ENCODE results near the gene ALKBH2.

Gene ALKBH2

GRCh38 chr12:109093022-109093918 is at the start of gene ALKBH2:
ALKBH2 (minus strand) TSS chr12:109093472; CDS start chr12:109092786, 686 bp downstream.
- DNase-seq, result peak; percentile 94

DNA sequence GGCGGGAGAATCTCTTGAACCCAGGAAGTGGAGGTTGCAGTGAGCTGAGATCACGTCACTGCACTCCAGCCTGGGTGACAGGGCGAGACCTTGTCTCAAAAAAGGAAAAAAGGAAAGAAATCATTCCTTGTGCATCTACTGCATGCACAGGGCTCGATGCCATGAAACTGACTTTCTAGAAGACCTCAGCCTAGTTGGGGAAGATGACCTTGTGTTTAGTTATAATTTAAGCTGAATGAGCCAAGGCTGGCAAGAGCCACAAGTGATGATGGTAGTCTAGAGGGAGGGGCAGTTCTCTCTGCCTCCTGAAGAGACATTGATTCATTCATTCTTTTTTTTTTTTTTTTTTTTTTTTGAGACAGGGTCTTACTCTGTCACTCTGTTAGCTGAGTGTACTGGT is 47.3 kb upstream of the ALKBH2 start:
- no peak for DNase-seq

DNA sequence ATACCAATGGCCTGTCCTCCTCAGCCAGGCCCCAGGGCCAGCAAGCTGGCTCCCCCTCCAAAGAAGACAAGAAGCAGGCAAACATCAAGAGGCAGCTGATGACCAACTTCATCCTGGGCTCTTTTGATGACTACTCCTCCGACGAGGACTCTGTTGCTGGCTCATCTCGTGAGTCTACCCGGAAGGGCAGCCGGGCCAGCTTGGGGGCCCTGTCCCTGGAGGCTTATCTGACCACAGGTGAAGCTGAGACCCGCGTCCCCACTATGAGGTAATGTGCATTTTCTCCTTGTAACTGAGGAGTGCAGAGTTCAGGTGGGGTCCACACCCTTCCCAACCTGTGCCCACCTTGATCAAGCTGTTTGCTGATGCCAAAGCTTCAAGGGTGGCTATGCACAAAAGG is 46.5 kb upstream of the ALKBH2 start:
- DNase-seq, result no peak

- DNase-seq, result no peak
Observed at GRCh38 chr12:109139360-109139759, 46.1 kb upstream of the ALKBH2 start.

- no peak for DNase-seq
Observed at GRCh38 chr12:109137055-109137454, 43.8 kb upstream of the ALKBH2 start.

DNA sequence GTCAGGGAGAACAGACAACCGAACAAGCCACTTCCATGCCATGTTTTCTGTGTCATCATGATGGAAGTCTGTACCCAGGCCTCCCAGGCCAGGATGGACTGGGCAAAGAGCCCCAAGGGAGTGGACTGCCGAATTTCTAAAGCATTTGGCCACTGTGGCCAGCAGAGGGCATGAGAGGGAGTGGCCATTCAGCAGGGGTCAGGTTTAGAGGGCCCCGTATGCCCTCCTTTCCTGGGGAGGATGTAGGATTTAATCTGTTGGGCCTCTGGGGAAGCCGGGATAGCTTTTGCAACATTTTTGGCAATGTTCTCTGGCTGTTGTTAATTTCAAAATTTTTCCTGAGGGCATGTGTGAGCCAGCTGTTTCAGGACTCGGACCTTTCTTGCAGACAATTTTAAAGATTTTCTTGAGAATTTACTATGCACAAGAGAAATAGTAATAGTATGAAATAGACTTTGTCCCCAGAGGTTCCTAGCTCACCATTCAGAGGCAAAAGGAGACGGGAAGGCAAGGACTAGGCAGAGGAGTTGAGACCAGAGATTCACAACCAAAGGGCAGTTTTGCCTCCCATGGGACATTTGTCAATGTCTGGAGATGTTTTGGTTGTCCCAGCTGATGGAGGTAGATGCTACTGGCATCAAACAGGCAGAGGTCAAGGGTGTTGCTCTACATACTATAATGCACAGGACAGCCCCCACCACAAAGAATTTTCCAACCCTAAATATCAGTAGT is 41.1 kb upstream of the ALKBH2 start:
- no peak for DNase-seq

DNA sequence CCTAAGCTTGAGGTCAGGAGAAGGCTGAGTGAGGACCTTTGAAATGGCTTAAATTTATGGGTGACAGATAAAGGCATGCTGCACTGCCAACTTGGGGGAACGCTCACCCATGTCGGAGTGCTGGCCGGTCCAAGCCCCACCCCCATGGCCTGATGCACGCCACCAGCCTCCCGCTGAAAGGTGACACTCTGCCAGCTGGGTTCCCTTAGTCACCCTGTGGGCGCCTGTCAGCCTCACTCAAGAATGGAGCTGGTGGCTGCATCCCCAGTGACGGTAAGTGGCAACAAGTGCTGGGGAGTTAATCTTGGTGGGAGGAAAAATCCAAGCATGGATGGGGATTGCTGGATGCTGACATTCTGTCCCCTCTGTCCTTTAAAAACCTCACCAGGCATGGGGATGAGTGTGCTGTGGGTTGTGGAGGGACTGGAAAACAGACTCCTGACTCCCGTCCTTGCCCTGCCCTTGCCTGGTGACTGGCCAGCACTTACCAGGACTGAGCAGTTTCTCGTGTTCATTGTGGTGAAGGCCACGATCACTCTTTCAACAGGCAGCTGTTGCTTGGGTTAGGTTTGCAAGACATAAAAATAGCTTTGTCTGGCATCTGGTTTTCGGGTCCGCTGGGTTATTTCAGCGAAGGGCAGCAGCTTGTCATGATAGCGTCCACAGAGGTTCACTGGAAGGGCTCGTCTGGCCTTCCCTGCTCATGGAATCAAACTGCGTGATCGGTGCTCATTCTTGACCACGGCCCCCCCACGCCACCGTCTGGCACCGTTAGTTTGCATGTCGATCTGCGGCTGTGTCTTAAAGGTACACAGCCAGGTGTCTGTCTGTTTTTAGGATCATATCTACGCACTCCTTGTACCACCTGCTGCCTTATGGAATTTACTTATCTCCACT is 38.1 kb upstream of the ALKBH2 start:
- DNase-seq, result peak; percentile 12

GRCh38 chr12:109130297-109131153 is 37.3 kb upstream of the ALKBH2 start:
- no peak for DNase-seq

DNA sequence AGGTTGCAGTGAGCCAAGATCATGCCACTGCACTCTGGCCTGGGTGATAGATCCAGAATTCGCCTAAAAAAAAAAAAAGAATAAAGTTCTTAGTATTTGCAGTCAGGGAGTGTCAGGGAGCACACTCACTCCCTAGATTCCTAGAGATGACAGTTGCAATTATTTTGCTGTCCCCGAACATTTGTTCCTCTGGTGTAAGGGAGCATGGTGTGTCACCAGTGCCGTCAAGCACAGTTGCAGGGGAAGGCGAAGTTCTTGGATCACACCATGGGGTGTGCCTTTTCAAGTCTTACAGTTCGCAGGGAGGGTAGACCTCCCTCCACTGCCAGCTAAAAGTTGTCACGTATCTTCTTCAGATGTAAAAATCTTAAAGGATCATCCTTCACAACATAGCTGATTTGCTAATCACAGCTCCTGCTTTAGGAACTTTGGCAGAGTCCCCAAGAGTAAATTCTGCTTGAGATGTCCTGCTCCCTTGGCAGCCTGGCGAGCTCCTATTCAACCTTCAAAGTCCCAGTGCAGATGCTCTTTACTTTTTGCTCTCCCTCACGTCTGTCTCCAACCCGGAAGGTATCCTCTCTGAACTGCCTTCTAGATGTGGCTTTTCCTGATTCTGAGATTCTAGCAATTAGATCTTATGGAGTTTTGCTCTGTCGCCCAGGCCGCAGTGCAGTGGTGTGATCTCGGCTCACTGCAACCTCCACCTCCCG is 34.4 kb upstream of the ALKBH2 start:
- no peak for DNase-seq

- no peak for DNase-seq
Observed at GRCh38 chr12:109126784-109127183, 33.5 kb upstream of the ALKBH2 start.

DNA sequence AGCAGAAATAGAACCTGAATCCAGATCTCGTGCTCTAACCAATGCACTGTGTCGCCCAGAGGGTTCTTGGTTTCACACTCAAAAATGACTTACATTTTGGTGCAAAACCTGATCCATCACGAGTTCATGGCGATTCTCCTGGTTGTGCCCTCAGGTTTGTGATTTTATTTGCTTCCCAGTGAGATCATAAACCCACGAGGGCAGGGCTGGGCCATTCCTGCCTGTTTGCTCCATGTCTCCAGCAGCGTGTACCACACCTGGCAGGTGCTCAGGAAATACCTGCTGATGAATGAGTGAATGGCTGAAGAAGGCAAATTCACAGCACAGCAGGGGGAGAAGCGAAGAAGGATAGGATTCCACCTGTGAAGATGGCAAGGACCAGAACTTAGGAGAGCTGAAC is 32.5 kb upstream of the ALKBH2 start:
- no peak for DNase-seq

DNA sequence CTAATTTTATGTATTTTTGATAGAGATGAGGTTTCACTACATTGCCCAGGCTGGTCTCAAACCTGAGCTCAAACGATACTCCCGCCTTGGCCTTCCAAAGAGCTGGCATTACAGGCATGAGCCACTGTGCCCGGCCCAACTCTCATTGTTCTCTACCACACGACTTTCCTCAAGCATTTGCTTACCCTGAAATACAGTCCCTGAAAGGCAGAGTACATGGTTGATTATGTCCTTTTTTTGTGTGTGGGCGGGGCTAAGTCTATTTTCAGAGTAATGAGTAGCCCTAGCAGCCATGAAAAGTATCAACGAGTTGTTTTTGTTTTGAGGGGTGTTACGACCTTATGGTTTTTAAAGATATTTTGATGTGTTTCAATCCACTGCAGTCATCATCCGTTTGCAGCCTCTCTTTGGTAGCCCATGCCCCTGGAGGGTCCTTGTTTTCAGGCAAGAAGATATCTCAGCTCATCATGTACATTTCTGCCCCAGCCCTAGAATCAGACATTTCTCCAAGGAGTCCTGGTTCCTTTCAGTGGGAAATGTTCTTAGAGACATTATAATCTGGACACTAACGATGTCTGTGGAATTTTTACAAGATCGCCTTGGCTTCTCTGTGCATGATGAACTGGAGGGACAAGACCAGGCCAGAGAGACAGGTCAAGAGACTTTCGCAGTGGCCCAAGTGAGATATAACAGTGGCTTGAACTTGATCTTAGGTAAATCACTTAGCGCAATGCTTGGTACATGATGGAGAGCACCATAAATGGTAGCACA is 31.8 kb upstream of the ALKBH2 start:
- DNase-seq, result no peak

DNA sequence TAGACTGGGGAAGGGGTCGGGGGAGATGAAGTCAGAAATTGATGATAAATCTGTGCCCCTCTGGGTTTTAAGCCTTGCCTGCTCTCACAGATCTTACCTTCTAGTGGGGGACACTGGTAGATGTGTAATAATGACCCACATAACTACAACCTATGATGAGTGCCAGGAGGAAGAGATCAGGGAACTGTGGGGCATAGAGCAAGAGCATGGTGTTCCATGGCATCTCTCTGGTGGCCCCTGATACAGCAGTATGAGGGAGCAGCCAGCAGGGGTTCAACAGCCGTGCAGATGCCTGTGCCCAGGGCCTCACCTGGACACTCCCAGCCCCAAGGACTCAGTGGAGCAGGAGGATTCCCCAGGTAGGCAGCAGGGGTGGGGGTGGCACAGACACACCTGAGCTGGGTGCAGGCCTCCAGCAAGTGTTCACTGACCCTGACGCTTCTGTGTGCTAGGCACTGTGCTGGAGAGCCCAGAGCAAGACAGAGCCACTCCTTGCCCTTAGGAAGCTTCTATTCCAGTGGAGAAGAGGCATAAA is 28.1 kb upstream of the ALKBH2 start:
- no peak for DNase-seq

- no peak for DNase-seq
Observed at GRCh38 chr12:109120557-109120956, 27.3 kb upstream of the ALKBH2 start.

DNA sequence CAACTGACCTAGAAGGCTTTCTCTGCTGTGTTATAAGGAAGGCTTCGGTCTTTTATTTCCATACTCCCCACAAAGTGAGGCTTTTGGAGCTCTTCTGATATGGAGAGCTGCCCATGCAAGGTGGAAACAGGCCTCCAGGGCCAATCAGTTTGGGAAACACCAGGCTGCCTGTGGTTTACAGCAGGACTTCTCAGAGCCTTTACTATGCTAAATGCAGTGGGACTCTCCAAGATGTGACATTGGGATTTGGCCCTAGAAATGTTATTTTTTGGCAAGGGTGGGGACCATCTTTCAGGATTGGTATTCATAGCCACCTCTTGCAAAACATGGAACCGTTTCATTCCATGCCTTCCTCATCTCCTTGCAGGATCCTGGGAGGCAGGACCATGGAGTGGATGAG is 26.8 kb upstream of the ALKBH2 start:
- DNase-seq, result no peak

DNA sequence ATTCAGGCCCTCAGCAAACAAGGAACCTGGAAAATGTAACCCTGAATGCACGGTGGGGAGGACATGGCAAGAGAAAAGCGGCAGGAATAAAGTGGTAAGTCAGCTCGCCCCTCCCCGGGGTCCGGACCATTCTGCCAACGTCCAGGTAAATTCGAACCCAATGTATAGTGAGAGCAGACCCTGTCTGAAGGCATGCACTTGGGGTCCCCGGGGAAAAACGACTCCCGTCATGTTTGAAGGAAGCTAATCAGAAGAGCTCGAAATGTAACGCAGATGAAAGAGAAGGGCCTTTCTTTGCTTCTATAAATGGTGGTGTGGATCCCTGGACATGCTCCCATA is 23.3 kb upstream of the ALKBH2 start:
- no peak for DNase-seq

GRCh38 chr12:109115758-109116610 is 22.7 kb upstream of the ALKBH2 start, which contains the start of gene ACACB:
ACACB (plus strand) TSS chr12:109116587; CDS start chr12:109139406, 22,819 bp downstream.
- DNase-seq, result peak; percentile 13

DNA sequence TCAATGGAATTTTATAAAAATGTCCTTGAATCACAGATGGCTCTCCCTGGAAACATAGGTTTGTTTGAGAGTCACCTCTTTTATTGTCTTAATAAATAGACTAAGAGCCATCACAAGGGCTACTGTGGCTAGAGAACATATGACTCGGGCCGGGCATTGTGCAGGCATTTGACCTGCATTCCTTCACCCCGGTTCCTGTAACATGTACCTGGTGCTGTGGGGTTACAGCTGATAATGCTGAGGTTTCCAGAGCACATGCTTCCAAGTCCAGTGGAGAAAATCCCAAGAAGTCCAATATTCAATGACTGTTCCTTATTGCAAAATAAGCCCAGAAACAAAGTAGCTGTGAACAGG is 22.1 kb upstream of the ALKBH2 start:
- DNase-seq, result no peak

- no peak for DNase-seq
Observed at GRCh38 chr12:109114644-109115043, 21.4 kb upstream of the ALKBH2 start.

All from NCI-H1105 (cell line).